Measurements from ENCODE around the gene MAT1A.

The MAT1A gene

GRCh38 chr10:80292607-80293239 lies 3.3 kb upstream of the MAT1A start:
- Histone ChIP-seq H3K27me3 (ENCODE audit: insufficient read depth, poor library complexity, severe bottlenecking) (no peaks in the 10 kb centered on the region), H3K4me3 (replicated peaks; ENCODE audit: insufficient read depth, low read length) (no peak overlapping the region), H3K27ac (replicated peaks) (no peak overlapping the region)
- TF ChIP-seq POLR2AphosphoS5 (IDR thresholded peaks at IDR 0.05; ENCODE audit: low read depth) (no peak), GABPA (IDR thresholded peaks at IDR 0.05; ENCODE audit: low read depth) (no peak), SPI1 (IDR thresholded peaks at IDR 0.05; ENCODE audit: borderline replicate concordance, low read depth) (no peak), CTCF (IDR thresholded peaks at IDR 0.05; ENCODE audit: insufficient read depth, low read length) (no peak), REST (IDR thresholded peaks at IDR 0.05; ENCODE audit: insufficient replicate concordance, low read depth) (no peak)
- DNase-seq (ENCODE audit: low read depth in 1 of 2, low spot score in 1 of 2), result no peak

GRCh38 chr10:80290474-80291220 lies 1.2 kb upstream of the MAT1A start:
- Histone ChIP-seq H3K27ac (replicated peaks) (no peak overlapping the region), H3K4me3 (replicated peaks; ENCODE audit: insufficient read depth, low read length) (no peak overlapping the region), H3K27me3 (ENCODE audit: insufficient read depth, poor library complexity, severe bottlenecking) (no peaks in the 10 kb centered on the region)
- DNase-seq (ENCODE audit: low read depth in 1 of 2, low spot score in 1 of 2), result no peak
- no peak for TF ChIP-seq POLR2AphosphoS5 (IDR thresholded peaks at IDR 0.05; ENCODE audit: low read depth)
- no peak for TF ChIP-seq REST (IDR thresholded peaks at IDR 0.05; ENCODE audit: insufficient replicate concordance, low read depth)
- no peak for TF ChIP-seq CTCF (IDR thresholded peaks at IDR 0.05; ENCODE audit: insufficient read depth, low read length)
- no peak for TF ChIP-seq SPI1 (IDR thresholded peaks at IDR 0.05; ENCODE audit: borderline replicate concordance, low read depth)
- TF ChIP-seq GABPA (IDR thresholded peaks at IDR 0.05; ENCODE audit: low read depth), result no peak

GRCh38 chr10:80288849-80289248 lies 609 bp downstream of the MAT1A start:
- H3K4me3 ChIP-seq (replicated peaks; ENCODE audit: insufficient read depth, low read length), result no peak overlapping the region
- no peak for DNase-seq (ENCODE audit: low read depth in 1 of 2, low spot score in 1 of 2)
- no peak for TF ChIP-seq REST (IDR thresholded peaks at IDR 0.05; ENCODE audit: insufficient replicate concordance, low read depth)
- TF ChIP-seq CTCF (IDR thresholded peaks at IDR 0.05; ENCODE audit: insufficient read depth, low read length), result no peak
- no peak overlapping the region for H3K27ac ChIP-seq (replicated peaks)
- H3K27me3 ChIP-seq (ENCODE audit: insufficient read depth, poor library complexity, severe bottlenecking), result no peaks in the 10 kb centered on the region

Measured in HL-60 (cell line).